Pancreas (tissue), 10 donors: ENCODE data around the gene VPS37D. TPM values are rescaled to one million over a fixed set of nuclear protein-coding genes. Genes with fewer than 3 reads are reported as not detected.

Source experiments
- ATAC-seq, 4 donors: fragments of 200-7000 bp; cut with Tn5 transposase; one replicate each; pipeline versions ENCODE4 v1.8.0 to v1.9.1; 2020; ENCODE audit warnings: mild to moderate bottlenecking in 4 of 4, moderate library complexity in 4 of 4
- DNase-seq, 6 donors: peaks; one replicate each; pipeline ENCODE4 v3.0.0-alpha.2; 2020
- FAIRE-seq: peaks from 2 replicates; lab custom pipeline; 2012; peaks lifted over from hg19 to GRCh38; lab: Jason Lieb, UNC
- H3K27ac ChIP-seq, 4 donors: fragments of 200-600 bp; sonication (generic); 1 replicate in 3 of 4; 2 replicates in 1 of 4; pipeline versions ENCODE4 v1.5.0 to v1.8.0; 2020
- H3K27me3 ChIP-seq, 4 donors: fragments of 200-600 bp; one replicate each; pipeline ENCODE4 v1.8.0; 2021
- H3K36me3 ChIP-seq, 3 donors: fragments of 200-600 bp; sonication (generic) in 1 of 3; one replicate each; pipeline versions ENCODE4 v1.5.0 to v1.8.0; 2020 to 2021
- H3K4me1 ChIP-seq, 3 donors: fragments of 200-600 bp; one replicate each; pipeline ENCODE4 v1.8.0; 2021
- H3K4me3 ChIP-seq, 4 donors: fragments of 200-600 bp; sonication (generic) in 2 of 4; one replicate each; pipeline versions ENCODE4 v1.5.0 to v1.8.0; 2020 to 2021
- H3K9me3 ChIP-seq, 4 donors: fragments of 200-600 bp; one replicate each; pipeline ENCODE4 v1.8.0; 2021
- CTCF ChIP-seq, 4 donors: fragments of 200-600 bp; sonication (generic) in 3 of 4; IDR thresholded peaks; one replicate each; pipeline versions ENCODE4 v1.5.0 to v1.8.0; 2021; ENCODE audit warnings: antibody characterized with exemption in 4 of 4
- WGBS, 2 donors: extraction: QIAGEN DNeasy Blood & Tissue Kit; methylation state at CpG; one replicate each; pipeline ENCODE4 v1.1.7; 2013; 5-methylcytosine and 5-hydroxymethylcytosine counted together
- intact Hi-C, 3 donors: fragments of 100-400 bp; cut with DNase I; formaldehyde crosslinking; loops; one replicate each; pipeline versions ENCODE4 v1.11.1 to v1.14.2; 2022
- polyA plus RNA-seq, 2 donors: library from polyadenylated mRNA; stranded (reverse); fragments of 200-250 nt; gene quantifications; one replicate each; pipeline ENCODE4 v1.2.3, GENCODE V29; 2013
- total RNA-seq, 6 donors: library from RNA; stranded (reverse); fragmentation: NEBNext Ultra II Directional in 4 of 6; extraction: Animal tissue kit (Norgen Biotek cat#: 25700) in 4 of 6; gene quantifications; one replicate each; pipeline versions ENCODE4 v1.2.1 to v1.2.4, GENCODE V29; 2021 to 2023
- donor health status: healthy with polysubstance abuse.
- donor health status: DM: no; HTN: no; CAD: no; lungs with moderate emphysema.
- donor health status: DM: no; HTN: no; CAD: no.
- donor health status: control.
- donor health status: control.
- donor health status: Bipolar disorder and iron deficiency.
- donor health status: DM: yes; HTN: yes; CAD: no.
- donor health status: DM: no; HTN: no; CAD: no.
- donor health status: DM: no; HTN: no; CAD: no.
- donor health status: DM: yes; HTN: yes; CAD: no.

Gene VPS37D
- total and polyA plus RNA-seq, 8 donors: 2.6 to 8.2 (median 3.2) TPM

GRCh38 chr7:73635428-73636200 is 32.0 kb upstream of the VPS37D start:
- Histone ChIP-seq H3K36me3 (no peaks in the 10 kb centered on the region), H3K4me3 (no peak overlapping the region), H3K4me1 (no peaks in the 10 kb centered on the region), H3K27me3 (no peaks in the 10 kb centered on the region), H3K9me3 (no peaks in the 10 kb centered on the region), H3K27ac (no peak overlapping the region)
- FAIRE-seq (no peak), DNase-seq (no peak), ATAC-seq (no peak)
- 66 to 86% methylated on average over 8 of the region's 8 CpGs for WGBS, 2 donors
- intact Hi-C loops: no loop called here
- no peak for TF ChIP-seq CTCF (IDR thresholded peaks at IDR 0.05)

- Histone ChIP-seq H3K4me1 (no peaks in the 10 kb centered on the region), H3K9me3 (no peaks in the 10 kb centered on the region), H3K36me3 (no peaks in the 10 kb centered on the region), H3K27me3 (no peaks in the 10 kb centered on the region), H3K4me3 (no peak overlapping the region), H3K27ac (no peak overlapping the region)
- 68 to 70% methylated on average over 3 of the region's 3 CpGs for WGBS, 2 donors
- ATAC-seq (no peak), FAIRE-seq (no peak), DNase-seq (no peak)
- intact Hi-C loops: no loop called here
- no peak for TF ChIP-seq CTCF (IDR thresholded peaks at IDR 0.05)
Observed at GRCh38 chr7:73638911-73639310, 28.7 kb upstream of the VPS37D start.

DNA sequence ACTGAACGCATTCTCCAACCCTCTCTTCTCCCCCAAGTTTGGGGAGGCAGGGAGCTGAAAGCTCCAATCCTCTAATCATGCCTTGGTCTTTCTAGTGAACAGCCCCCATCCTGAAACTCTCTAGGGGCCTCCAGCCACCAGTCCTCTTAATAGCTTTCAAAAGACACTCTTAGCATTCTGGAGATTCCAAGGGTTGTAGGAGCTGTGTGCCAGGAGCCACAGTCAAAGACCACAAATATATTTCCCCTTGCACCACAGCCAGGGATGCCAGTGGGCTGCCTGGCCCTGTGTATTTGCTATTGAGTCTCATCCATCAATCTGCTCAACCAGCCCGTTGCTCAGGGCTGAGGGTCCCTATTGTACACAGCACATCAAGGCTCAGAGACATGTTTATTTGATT is 24.8 kb upstream of the VPS37D start:
- no peak for ATAC-seq
- TF ChIP-seq CTCF (IDR thresholded peaks at IDR 0.05): no peak
- DNase-seq: no peak
- H3K4me3 ChIP-seq: no peak overlapping the region
- H3K27ac ChIP-seq: no peak overlapping the region
- H3K9me3 ChIP-seq: no peaks in the 10 kb centered on the region
- intact Hi-C loops: no loop called here
- no peaks in the 10 kb centered on the region for H3K27me3 ChIP-seq
- 40 to 53% methylated on average over 2 of the region's 2 CpGs for WGBS, 2 donors
- FAIRE-seq: no peak
- no peaks in the 10 kb centered on the region for H3K4me1 ChIP-seq
- H3K36me3 ChIP-seq: no peaks in the 10 kb centered on the region

- no peaks in the 10 kb centered on the region for H3K9me3 ChIP-seq
- FAIRE-seq (no peak), DNase-seq (no peak), ATAC-seq (no peak)
- H3K4me1 ChIP-seq: no peaks in the 10 kb centered on the region
- H3K27ac ChIP-seq: no peak overlapping the region
- no peak overlapping the region for H3K4me3 ChIP-seq
- intact Hi-C loops: no loop called here
- WGBS, 2 donors: 78 to 80% methylated on average over 5 of the region's 5 CpGs
- no peaks in the 10 kb centered on the region for H3K27me3 ChIP-seq
- no peak for TF ChIP-seq CTCF (IDR thresholded peaks at IDR 0.05)
- no peaks in the 10 kb centered on the region for H3K36me3 ChIP-seq
Observed at GRCh38 chr7:73644688-73645286, 22.8 kb upstream of the VPS37D start.

DNA sequence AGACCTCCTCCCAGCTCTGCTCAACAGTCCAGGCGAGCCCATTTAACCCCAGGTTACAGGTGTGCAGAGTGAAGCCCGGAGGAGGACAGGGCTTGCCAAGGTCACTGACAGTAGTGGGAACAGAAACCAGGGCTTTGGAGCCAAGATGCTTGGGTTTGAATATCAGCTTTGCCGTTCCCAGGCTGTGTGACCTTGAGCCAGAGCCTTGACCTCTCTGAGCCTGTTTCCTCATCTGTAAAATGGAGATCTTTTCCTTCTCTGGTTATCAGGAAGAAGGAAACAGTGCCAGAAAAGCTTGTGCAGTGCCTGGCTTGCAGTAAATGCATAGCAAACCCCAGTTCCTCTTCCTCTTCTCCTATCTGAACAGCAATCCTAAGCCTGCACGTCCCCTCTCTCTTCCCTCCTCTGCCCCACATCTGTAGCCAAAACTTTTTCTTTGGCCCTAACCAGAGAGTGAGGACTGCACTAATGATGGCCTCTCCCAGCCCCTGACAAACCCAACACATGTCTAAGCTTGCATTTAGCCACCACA is 21.9 kb upstream of the VPS37D start:
- no peak for TF ChIP-seq CTCF (IDR thresholded peaks at IDR 0.05)
- no peak for FAIRE-seq
- WGBS, 2 donors: 16 to 29% methylated on average over 4 of the region's 4 CpGs

More for the DNA sequence above, 21.9 kb upstream of the VPS37D start:
- Histone ChIP-seq H3K4me1 (no peaks in the 10 kb centered on the region), H3K27me3 (no peaks in the 10 kb centered on the region), H3K9me3 (no peaks in the 10 kb centered on the region), H3K4me3 (no peak overlapping the region), H3K36me3 (no peaks in the 10 kb centered on the region), H3K27ac (no peak overlapping the region)
- intact Hi-C loops: no loop called here
- ATAC-seq (peak in 1 of 4 donors; percentile 16), DNase-seq (no peak)
